Measurements from ENCODE around the gene NSMCE1.
"Not testable (repeated sequence)": the region's sequence is repeated elsewhere in the genome, so short reads cannot be mapped to it uniquely, and the experiment has no call there.

Gene NSMCE1

DNA sequence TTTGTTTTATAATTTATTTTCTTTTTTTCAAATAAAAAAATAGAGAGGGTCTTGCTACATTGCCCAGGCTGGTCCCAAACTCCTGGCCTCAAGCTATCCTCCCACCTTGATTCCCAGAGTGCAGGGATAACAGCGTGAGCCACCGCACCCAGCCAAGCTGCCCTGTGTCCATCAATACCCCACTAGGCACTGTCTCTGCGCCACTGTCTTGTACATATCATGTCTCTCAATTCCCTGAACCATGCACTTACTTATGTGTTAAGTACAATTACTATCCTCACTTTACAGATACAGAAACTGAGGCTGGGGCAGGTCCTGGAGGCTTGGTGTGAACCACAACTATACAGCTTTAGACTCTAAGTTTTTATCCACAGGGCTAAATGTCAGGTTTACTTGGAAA, 11.7 kb downstream of the NSMCE1 start:
- Histone ChIP-seq H3K27ac (no peak overlapping the region), H3K4me3 (no peak overlapping the region)
- DNase-seq (ENCODE audit: low spot score) = no peak
- TF ChIP-seq, protein P1, sequence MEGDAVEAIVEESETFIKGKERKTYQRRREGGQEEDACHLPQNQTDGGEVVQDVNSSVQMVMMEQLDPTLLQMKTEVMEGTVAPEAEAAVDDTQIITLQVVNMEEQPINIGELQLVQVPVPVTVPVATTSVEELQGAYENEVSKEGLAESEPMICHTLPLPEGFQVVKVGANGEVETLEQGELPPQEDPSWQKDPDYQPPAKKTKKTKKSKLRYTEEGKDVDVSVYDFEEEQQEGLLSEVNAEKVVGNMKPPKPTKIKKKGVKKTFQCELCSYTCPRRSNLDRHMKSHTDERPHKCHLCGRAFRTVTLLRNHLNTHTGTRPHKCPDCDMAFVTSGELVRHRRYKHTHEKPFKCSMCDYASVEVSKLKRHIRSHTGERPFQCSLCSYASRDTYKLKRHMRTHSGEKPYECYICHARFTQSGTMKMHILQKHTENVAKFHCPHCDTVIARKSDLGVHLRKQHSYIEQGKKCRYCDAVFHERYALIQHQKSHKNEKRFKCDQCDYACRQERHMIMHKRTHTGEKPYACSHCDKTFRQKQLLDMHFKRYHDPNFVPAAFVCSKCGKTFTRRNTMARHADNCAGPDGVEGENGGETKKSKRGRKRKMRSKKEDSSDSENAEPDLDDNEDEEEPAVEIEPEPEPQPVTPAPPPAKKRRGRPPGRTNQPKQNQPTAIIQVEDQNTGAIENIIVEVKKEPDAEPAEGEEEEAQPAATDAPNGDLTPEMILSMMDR (IDR thresholded peaks at IDR 0.05) = no peak

DNA sequence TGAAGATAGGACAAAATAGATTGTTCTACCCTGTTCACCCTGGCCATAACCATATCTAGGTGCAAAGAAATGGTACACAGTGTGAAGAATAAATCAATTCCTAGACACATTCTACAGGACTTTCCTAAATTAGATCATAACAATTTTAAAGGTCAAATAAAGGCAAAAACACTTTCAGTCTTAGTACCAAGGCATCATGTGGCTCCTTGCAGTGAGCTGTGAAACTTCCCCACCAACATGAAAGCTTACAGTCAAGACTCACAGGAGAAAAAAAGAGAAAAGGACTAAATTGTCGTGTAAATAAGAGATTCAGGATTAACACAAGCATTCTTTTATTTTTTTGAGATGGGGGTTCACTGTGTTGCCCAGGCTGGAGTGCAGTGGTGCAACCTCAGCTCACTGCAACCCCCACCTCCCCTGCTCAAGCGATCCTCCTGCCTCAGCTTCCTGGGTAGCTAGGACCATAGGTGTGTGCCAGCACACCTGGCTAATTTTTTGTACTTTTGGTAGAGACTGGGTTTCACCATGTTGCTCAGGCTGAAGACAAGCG, 14.2 kb downstream of the NSMCE1 start:
- TF ChIP-seq, protein P1 (IDR thresholded peaks at IDR 0.05) = no peak
- Histone ChIP-seq H3K27ac (peak overlapping the region; percentile 1 to 38), H3K4me3 (no peak overlapping the region)
- DNase-seq (ENCODE audit: low spot score) = no peak

DNA sequence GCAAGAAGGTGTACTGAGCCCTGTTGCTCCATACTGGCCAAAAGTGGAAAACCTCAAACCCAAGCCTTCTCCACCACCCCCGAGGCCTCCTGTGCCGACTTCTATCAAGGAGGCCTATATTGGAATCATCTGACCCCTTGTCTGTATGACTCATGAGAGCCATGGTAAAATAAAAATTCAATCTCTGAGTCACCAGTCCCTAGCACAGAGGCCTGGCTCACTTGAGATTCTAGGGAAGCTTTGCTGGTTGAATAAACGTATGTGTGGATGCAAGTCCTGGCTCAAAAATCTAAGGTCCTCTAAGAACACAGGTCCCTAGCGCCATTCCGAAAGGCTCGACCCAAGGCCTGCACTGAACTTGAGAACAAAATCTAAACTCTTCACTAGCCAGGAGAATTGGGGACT, 15.0 kb downstream of the NSMCE1 start:
- Histone ChIP-seq H3K27ac (peak overlapping the region; percentile 38 to 55), H3K4me3 (no peak overlapping the region)
- TF ChIP-seq, protein P1 (IDR thresholded peaks at IDR 0.05) = no peak
- no peak for DNase-seq (ENCODE audit: low spot score)

DNA sequence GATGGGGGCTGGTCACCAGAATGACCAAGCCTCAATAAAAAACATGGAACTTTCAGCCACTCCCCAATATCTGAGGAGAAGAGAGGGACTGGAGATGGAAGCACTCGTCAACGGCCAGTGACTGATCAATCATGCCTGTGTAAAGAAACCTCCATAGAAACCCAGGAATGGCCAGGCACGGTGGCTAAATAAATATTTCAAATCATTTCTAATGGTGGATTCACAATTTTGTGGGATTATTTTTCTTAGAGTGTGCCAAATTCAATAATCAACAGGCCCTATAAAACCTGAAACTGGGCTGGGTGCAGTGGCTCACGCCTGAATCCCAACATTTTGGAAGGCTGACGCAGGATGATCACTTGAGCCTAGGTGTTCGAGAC, 16.4 kb downstream of the NSMCE1 start:
- Histone ChIP-seq H3K4me3 (no peak overlapping the region), H3K27ac (no peak overlapping the region)
- DNase-seq (ENCODE audit: low spot score) = no peak
- TF ChIP-seq, protein P1 (IDR thresholded peaks at IDR 0.05) = no peak

DNA sequence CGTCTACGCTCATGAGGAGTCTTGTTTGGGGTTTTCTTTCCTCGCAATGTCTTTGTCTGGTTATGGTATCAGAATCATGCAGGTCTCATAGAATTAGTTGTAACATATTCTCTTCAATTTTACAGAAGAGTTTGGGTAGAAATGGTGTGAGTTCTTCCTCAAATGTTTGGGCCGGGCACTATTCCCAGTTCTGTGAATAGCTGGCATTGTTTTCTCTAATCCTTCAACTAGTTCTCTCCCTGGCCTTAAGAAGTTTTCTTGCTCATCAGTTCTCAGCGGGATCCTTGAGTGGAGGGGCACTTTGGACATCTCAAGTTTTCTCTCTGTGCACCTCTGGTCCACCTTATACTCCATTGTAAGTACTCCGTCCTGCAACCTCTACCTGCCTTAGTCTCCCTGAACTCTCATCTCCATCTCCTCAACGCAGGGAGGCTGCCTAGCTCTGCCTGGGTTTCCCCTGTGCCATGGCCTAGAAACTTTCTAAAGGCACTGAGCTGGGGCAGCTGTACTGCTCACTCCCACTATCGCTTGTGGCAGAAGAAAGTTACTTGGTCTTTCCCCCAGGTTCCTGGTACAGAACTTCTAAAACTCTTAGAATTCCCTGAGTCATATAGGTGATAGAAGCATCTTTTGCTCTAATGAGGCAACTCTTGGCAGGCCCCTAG, 16.9 kb downstream of the NSMCE1 start:
- no peak overlapping the region for H3K27ac ChIP-seq
- H3K4me3 ChIP-seq = no peak overlapping the region
- TF ChIP-seq, protein P1 (IDR thresholded peaks at IDR 0.05) = no peak
- DNase-seq (ENCODE audit: low spot score) = no peak

DNA sequence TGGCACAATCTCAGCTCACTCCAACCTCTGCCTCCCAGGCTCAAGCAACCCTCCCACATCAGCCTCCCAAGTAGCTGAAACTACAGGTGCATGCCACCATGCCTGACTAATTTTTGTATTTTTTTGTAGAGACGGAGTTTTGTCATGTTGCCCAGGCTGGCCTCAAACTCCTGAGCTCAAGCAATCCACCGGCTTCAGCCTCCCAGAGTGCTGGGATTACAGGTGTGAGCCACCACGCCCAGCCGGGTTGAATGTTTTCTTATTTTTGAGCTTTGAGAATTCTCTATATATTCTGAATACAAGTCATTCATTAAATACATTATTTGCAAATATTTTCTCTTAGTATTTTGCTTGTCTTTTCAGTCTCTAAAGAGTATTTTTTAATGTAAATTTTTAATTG, 19.7 kb downstream of the NSMCE1 start:
- not testable (repeated sequence) for DNase-seq (ENCODE audit: low spot score); H3K4me3 ChIP-seq; H3K27ac ChIP-seq

DNA sequence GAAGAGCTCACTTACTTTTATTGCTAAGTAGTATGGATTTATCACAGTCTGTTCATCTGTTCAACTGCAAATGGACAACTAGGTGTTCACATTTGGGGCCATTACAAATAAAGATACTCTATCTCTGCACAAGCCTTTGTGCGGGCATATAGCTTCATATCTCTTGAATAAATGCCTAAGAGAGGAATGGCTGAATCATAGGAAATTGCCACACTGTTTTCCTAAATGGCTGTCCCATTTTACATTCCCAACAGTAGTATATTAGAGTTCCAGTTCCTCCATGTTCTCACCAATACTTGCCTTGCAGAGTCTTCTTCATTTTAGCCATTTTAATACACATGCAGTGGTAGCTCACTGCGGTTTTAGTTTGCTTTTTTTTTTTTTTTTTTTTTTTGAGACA, 20.5 kb downstream of the NSMCE1 start:
- TF ChIP-seq, protein P1 (IDR thresholded peaks at IDR 0.05) = no peak
- Histone ChIP-seq H3K4me3 (no peak overlapping the region), H3K27ac (no peak overlapping the region)
- no peak for DNase-seq (ENCODE audit: low spot score)

DNA sequence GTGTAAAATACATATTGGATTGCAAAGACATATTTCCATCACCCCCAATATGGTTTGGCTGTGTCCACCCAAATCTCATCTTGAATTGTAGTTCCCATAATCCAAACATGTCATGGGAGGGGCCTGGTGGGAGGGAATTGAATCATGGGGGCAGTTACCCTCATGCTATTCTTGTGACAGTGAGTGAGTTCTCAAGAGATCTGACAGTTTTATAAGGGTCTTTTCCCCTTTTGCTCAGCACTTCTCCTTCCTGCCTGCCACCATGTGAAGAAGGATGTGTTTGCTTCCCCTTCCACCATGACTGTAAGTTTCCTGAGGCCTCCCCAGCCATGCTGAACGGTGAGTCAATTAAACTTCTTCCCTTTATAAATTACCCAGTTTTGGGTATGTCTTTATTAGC, 21.5 kb downstream of the NSMCE1 start:
- H3K27ac ChIP-seq = peak overlapping the region in 1 of 2 donors; percentile 92
- not testable (repeated sequence) for H3K4me3 ChIP-seq; DNase-seq (ENCODE audit: low spot score)

Measured in coronary artery (tissue), 2 donors.